ENCODE data around the gene WHRN. TPM values are rescaled to one million over a fixed set of nuclear protein-coding genes. Genes with fewer than 3 reads are reported as not detected.

Gene WHRN
- total RNA-seq, 4 donors from 2014 or later = 3.7 to 13.2 (median 6.0) TPM

DNA sequence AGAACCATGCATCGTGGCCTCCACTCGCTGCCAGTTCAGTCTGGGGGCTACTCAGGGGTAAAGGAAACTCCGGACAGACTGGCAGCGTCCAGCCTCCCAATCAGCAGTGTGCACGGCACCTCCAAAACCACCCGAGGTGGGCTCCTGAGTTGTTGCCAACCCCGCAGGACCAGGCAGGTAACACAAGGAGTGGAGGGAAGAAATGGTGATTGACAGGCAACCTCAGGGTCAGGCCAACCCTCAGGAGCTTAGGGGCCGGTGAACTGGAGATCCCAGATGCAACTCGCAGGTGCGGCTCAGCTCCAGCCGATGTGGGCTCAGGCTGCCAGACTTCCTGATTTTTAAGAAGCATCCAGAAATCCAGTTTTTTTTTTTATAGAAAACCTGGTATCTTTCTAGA is 80.1 kb downstream of the WHRN start:
- DNase-seq (ENCODE audit: low spot score in 2 of 2) = no peak
- Histone ChIP-seq H3K36me3 (no peaks in the 10 kb centered on the region), H3K9me3 (no peaks in the 10 kb centered on the region), H3K4me1 (no peaks in the 10 kb centered on the region), H3K4me3 (no peak overlapping the region), H3K27ac (no peak overlapping the region), H3K27me3 (no peaks in the 10 kb centered on the region)
- 84% methylated on average over 11 of the region's 11 CpGs for WGBS, 2 donors
- TF ChIP-seq EP300 (IDR thresholded peaks at IDR 0.05) (no peak), POLR2A (IDR thresholded peaks at IDR 0.05) (no peak)
- TF ChIP-seq, protein P1, sequence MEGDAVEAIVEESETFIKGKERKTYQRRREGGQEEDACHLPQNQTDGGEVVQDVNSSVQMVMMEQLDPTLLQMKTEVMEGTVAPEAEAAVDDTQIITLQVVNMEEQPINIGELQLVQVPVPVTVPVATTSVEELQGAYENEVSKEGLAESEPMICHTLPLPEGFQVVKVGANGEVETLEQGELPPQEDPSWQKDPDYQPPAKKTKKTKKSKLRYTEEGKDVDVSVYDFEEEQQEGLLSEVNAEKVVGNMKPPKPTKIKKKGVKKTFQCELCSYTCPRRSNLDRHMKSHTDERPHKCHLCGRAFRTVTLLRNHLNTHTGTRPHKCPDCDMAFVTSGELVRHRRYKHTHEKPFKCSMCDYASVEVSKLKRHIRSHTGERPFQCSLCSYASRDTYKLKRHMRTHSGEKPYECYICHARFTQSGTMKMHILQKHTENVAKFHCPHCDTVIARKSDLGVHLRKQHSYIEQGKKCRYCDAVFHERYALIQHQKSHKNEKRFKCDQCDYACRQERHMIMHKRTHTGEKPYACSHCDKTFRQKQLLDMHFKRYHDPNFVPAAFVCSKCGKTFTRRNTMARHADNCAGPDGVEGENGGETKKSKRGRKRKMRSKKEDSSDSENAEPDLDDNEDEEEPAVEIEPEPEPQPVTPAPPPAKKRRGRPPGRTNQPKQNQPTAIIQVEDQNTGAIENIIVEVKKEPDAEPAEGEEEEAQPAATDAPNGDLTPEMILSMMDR (IDR thresholded peaks at IDR 0.05) = no peak

DNA sequence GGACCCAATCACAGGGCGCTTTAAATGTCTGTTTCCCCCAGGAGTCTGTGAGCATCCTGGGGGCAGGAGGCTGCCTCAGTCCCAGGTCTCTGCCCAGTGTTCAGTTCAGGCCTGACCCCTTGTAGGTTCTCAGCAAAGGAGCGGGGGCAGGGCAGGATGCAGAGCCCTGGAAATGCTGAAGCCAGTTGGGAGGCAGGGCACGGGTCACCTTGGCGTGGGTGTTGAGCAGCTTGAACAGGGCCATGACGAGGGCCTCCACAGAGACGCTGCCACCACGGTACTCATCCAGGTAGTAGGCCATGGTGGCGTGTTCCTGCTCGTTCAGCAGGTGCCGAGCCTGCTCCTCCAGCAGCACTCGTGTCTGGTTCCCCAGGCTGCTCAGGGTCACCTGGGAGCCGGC is 81.1 kb downstream of the WHRN start:
- TF ChIP-seq POLR2A (IDR thresholded peaks at IDR 0.05) (no peak), EP300 (IDR thresholded peaks at IDR 0.05) (no peak)
- Histone ChIP-seq H3K27me3 (no peaks in the 10 kb centered on the region), H3K36me3 (no peaks in the 10 kb centered on the region), H3K9me3 (no peaks in the 10 kb centered on the region), H3K27ac (no peak overlapping the region), H3K4me3 (no peak overlapping the region), H3K4me1 (no peaks in the 10 kb centered on the region)
- WGBS, 2 donors = 85 to 86% methylated on average over 12 of the region's 12 CpGs
- DNase-seq (ENCODE audit: low spot score in 2 of 2) = no peak

DNA sequence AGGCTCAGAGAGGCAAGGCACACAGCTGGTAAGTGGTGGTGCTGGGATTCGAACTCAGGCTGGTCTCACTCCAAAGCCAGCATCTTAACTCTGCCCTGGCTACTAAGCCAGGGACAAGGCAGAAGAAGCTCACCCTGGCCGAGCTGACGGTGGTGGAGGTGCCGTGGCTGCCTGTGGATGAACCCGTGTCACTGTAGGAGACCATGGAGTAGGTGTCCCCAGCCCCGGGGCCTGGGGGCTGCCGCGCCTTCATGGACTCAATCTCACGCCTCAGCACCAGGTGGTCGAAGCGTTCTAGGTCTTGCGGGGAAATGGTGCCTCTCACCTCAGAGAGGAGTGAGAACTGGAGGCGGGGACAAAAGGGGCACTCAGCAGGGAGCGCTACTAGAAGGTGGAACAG is 82.1 kb downstream of the WHRN start:
- H3K4me3 ChIP-seq = no peak overlapping the region
- WGBS, 2 donors = 92 to 95% methylated on average over 13 to 14 of the region's 14 CpGs
- no peaks in the 10 kb centered on the region for H3K36me3 ChIP-seq
- no peak overlapping the region for H3K27ac ChIP-seq
- H3K27me3 ChIP-seq = no peaks in the 10 kb centered on the region
- no peak for TF ChIP-seq EP300 (IDR thresholded peaks at IDR 0.05)
- TF ChIP-seq, protein P1 (IDR thresholded peaks at IDR 0.05) = no peak
- TF ChIP-seq POLR2A (IDR thresholded peaks at IDR 0.05) = no peak
- no peak for DNase-seq (ENCODE audit: low spot score in 2 of 2)
- no peaks in the 10 kb centered on the region for H3K4me1 ChIP-seq
- no peaks in the 10 kb centered on the region for H3K9me3 ChIP-seq

DNA sequence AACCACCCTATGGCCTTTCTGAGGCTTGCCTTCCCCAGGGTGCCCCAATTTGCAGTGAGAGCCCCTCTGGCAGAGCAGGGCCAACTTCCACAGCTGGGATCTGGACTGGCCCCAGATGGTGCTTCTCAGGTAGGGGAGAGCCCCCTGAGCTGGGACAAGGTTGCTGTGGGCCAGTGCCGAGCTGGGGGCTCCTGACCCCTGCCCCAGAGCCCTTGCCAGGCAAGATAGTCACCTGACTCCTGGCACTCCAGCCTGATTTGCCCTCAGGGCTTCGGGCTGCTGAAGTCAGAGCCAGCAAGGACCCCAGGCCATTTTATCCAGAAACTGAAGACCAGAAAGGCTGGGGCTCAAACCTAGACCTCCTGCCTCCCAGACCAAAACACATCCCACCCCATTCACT is 84.1 kb downstream of the WHRN start:
- Histone ChIP-seq H3K4me1 (no peaks in the 10 kb centered on the region), H3K4me3 (no peak overlapping the region), H3K27ac (no peak overlapping the region), H3K9me3 (no peaks in the 10 kb centered on the region), H3K27me3 (no peaks in the 10 kb centered on the region), H3K36me3 (no peaks in the 10 kb centered on the region)
- DNase-seq (ENCODE audit: low spot score in 2 of 2) = no peak
- TF ChIP-seq POLR2A (IDR thresholded peaks at IDR 0.05) (no peak), EP300 (IDR thresholded peaks at IDR 0.05) (no peak)
- TF ChIP-seq, protein P1 (IDR thresholded peaks at IDR 0.05) = no peak
- 94 to 100% methylated on average over 1 to 2 of the region's 2 CpGs for WGBS, 2 donors

DNA sequence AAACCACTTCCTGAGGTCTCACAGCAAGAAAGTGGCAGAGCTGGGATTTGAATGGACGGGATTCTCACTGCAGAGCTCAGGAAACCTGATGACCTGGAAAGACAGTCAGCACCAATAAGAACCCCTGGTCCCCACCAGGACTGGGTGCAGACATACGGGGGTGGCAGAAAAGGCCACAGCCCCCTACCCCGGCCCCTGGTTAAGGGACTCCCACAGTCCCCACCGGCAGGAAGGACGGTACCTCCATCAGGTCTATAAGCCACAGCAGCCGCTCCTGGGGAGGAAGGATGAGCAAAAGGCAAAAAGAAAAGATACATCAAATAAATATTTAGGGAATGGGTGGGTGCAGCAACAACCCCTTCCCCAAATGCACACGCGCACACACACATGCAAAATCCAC is 85.5 kb downstream of the WHRN start:
- peaks cover 0 to under 1% (median 0%) of the 10 kb centered on the region in 4 donors for H3K4me1 ChIP-seq
- H3K4me3 ChIP-seq = no peak overlapping the region
- H3K9me3 ChIP-seq = no peaks in the 10 kb centered on the region
- no peaks in the 10 kb centered on the region for H3K36me3 ChIP-seq
- WGBS, 2 donors = 91 to 94% methylated on average over 8 of the region's 8 CpGs
- no peak for DNase-seq (ENCODE audit: low spot score in 2 of 2)
- no peak for TF ChIP-seq POLR2A (IDR thresholded peaks at IDR 0.05)
- H3K27me3 ChIP-seq = no peaks in the 10 kb centered on the region
- no peak overlapping the region for H3K27ac ChIP-seq

GRCh38 chr9:114418053-114418452 is 87.2 kb downstream of the WHRN start:
- 87 to 89% methylated on average over 5 to 6 of the region's 6 CpGs for WGBS, 2 donors
- H3K27me3 ChIP-seq = no peaks in the 10 kb centered on the region
- TF ChIP-seq POLR2A (IDR thresholded peaks at IDR 0.05) (no peak), EP300 (IDR thresholded peaks at IDR 0.05) (no peak)
- TF ChIP-seq, protein P1 (IDR thresholded peaks at IDR 0.05) = no peak
- DNase-seq (ENCODE audit: low spot score in 2 of 2) = no peak
- peaks cover 0 to 15% (median 0%) of the 10 kb centered on the region in 4 donors for H3K4me1 ChIP-seq
- H3K27ac ChIP-seq = no peak overlapping the region
- no peaks in the 10 kb centered on the region for H3K9me3 ChIP-seq
- H3K36me3 ChIP-seq = no peaks in the 10 kb centered on the region
- no peak overlapping the region for H3K4me3 ChIP-seq

All from tibial nerve (tissue), 4 donors.